K562 (cell line): ENCODE measurements around the gene TMEM200B. TPM values are rescaled to one million over a fixed set of nuclear protein-coding genes. Genes with fewer than 3 reads are reported as not detected.
A peak's percentile ranks its signal among the peaks of the same experiment; 100 is the strongest.

Experiments
- ADNP ChIP-seq: fragments of 200-800 bp; sonication (Bioruptor generic); IDR thresholded peaks from 2 replicates; pipeline ENCODE4 v1.6.1; 2016; ENCODE audit warnings: missing genetic modification characterization, missing compliant biosample characterization
- CTBP1 ChIP-seq: fragments of 450-650 bp; IDR thresholded peaks from 2 replicates; pipeline ENCODE4 v1.6.1; 2016; ENCODE audit warnings: borderline replicate concordance
- ESRRA ChIP-seq: fragments of 450-650 bp; IDR thresholded peaks from 2 replicates; pipeline ENCODE4 v1.6.1; 2014; ENCODE audit warnings: low read depth, mild to moderate bottlenecking, moderate library complexity, borderline replicate concordance
- FOXA3 ChIP-seq, 2 experiments: fragments of 450-650 bp in 1 of 2; sonication (generic) in 1 of 2; formaldehyde crosslinking; IDR thresholded peaks in 1 of 2; conservative IDR thresholded peaks in 1 of 2; 2 replicates each; pipeline versions ENCODE4 v1.4.0 to v1.8.0; 2020 to 2022; ENCODE audit warnings: mild to moderate bottlenecking in 2 of 2, missing genetic modification reagents in 1 of 2
- HDAC2 ChIP-seq: fragments of 450-650 bp; IDR thresholded peaks from 2 replicates; pipeline ENCODE4 v1.6.1; 2016; ENCODE audit warnings: mild to moderate bottlenecking
- HES1 ChIP-seq: fragments of 450-650 bp; IDR thresholded peaks from 2 replicates; pipeline ENCODE4 v1.6.1; 2016; ENCODE audit warnings: low read depth, mild to moderate bottlenecking, moderate library complexity
- KDM1A ChIP-seq, 2 experiments: fragments of 450-650 bp; IDR thresholded peaks; 2 replicates each; pipeline ENCODE4 v1.6.1; 2016; ENCODE audit warnings: mild to moderate bottlenecking in 2 of 2
- MAFF ChIP-seq: IDR thresholded peaks from 2 replicates; pipeline ENCODE4 v1.6.1; 2012; ENCODE audit warnings: low read length, improper control_type of control experiment
- MEIS2 ChIP-seq: fragments of 450-650 bp; IDR thresholded peaks from 2 replicates; pipeline ENCODE4 v1.6.1; 2014; ENCODE audit warnings: mild to moderate bottlenecking; ENCODE audit not compliant: partially characterized antibody
- MTA1 ChIP-seq: fragments of 450-650 bp; IDR thresholded peaks from 2 replicates; pipeline ENCODE4 v1.6.1; 2017; ENCODE audit warnings: borderline replicate concordance
- NR0B1 ChIP-seq: fragments of 450-650 bp; IDR thresholded peaks from one replicate; pipeline ENCODE4 v1.6.1; 2018; ENCODE audit warnings: mild to moderate bottlenecking, moderate library complexity; ENCODE audit not compliant: partially characterized antibody
- NR2C1 ChIP-seq, 2 experiments: fragments of 450-650 bp; IDR thresholded peaks; 2 replicates each; pipeline ENCODE4 v1.6.1; 2017; ENCODE audit warnings: mild to moderate bottlenecking in 2 of 2, antibody characterized with exemption in 1 of 2, inconsistent platforms in 1 of 2, missing compliant biosample characterization in 1 of 2, missing genetic modification characterization in 1 of 2
- PKNOX1 ChIP-seq: fragments of 450-650 bp; IDR thresholded peaks from 2 replicates; pipeline ENCODE4 v1.6.1; 2016
- RCOR1 ChIP-seq, 2 experiments: IDR thresholded peaks; 2 replicates each; pipeline ENCODE4 v1.6.1; 2012; ENCODE audit warnings: low read depth in 2 of 2, low read length in 2 of 2, borderline replicate concordance in 1 of 2, improper control_type of control experiment in 1 of 2
- SMARCE1 ChIP-seq: fragments of 450-650 bp; IDR thresholded peaks from 2 replicates; pipeline ENCODE4 v1.7.1; 2016; ENCODE audit warnings: mild to moderate bottlenecking
- SOX6 ChIP-seq: fragments of 450-650 bp; IDR thresholded peaks from 2 replicates; pipeline ENCODE4 v1.6.1; 2014; ENCODE audit warnings: mild to moderate bottlenecking
- TEAD1 ChIP-seq, 2 experiments: fragments of 450-650 bp in 1 of 2; sonication (generic) in 1 of 2; formaldehyde crosslinking; IDR thresholded peaks; 2 replicates each; pipeline versions ENCODE4 v1.4.0 to v1.8.0; 2020 to 2022; ENCODE audit warnings: mild to moderate bottlenecking in 2 of 2, missing genetic modification reagents in 1 of 2
- ZBTB12 ChIP-seq: fragments of 250-450 bp; sonication (Bioruptor Pico); IDR thresholded peaks from 2 replicates; pipeline ENCODE4 v1.4.0; 2020
- ZBTB34 ChIP-seq: fragments of 250-450 bp; sonication (Bioruptor Pico); IDR thresholded peaks from 2 replicates; pipeline ENCODE4 v1.8.0; 2021; ENCODE audit warnings: mild to moderate bottlenecking, moderate library complexity
- ZNF224 ChIP-seq: sonication (generic); formaldehyde crosslinking; IDR thresholded peaks from 2 replicates; pipeline ENCODE4 v1.8.0; 2022; ENCODE audit warnings: mild to moderate bottlenecking, missing genetic modification reagents
- ZNF239 ChIP-seq: fragments of 250-450 bp; sonication (Bioruptor Pico); IDR thresholded peaks from 2 replicates; pipeline ENCODE4 v1.4.0; 2020; ENCODE audit warnings: mild to moderate bottlenecking
- polyA plus RNA-seq, 8 experiments: library from polyadenylated mRNA; depleted of rRNA in 4 of 8; stranded (reverse) in 5 of 8; unstranded in 3 of 8; fragments of >200 nt; fragmentation: Nextera tagmentation in 2 of 8; fragmentation: Illumina TruSeq in 1 of 8; extraction: Ambion mirVana in 2 of 8; extraction: Trizol in 1 of 8; gene quantifications; 2 replicates each; pipeline versions ENCODE4 v1.2.1 to v1.2.3, GENCODE V29; 2011 to 2014; ENCODE audit warnings: inconsistent platforms in 1 of 8, missing spikeins in 1 of 8
- total RNA-seq, 7 experiments: library from RNA; depleted of rRNA in 6 of 7; stranded (reverse); fragments of >200 nt in 6 of 7; fragmentation: Illumina TruSeq in 2 of 7; extraction: Trizol in 2 of 7; gene quantifications; 2 replicates each; pipeline versions ENCODE4 v1.2.1 to v1.2.3, GENCODE V29; 2011 to 2021; ENCODE audit warnings: low replicate concordance in 1 of 7

TMEM200B gene
- total and polyA plus RNA-seq, 9 of the 15 experiments (the other 6 are each of a cell fraction or from before 2014, with no cell fraction given), result 0.04 to 0.35 (median 0.10) TPM; not detected in 1

GRCh38 chr1:29105822-29106221, 17.9 kb downstream of the TMEM200B start (continued):
- TF ChIP-seq FOXA3 (CRISPR knock-in tag; conservative IDR thresholded peaks at IDR 0.05 in 1 of 2, IDR thresholded peaks at IDR 0.05 in 1 of 2), result peak in 1 of 2 experiments; percentile 96; a peak in 2 of 4 replicates
- TF ChIP-seq MAFF, result 0 out of 2 replicates have a peak, but pooled peaks have one; percentile 4
- 0 out of 2 replicates have a peak, but pooled peaks have one; percentile 18 for TF ChIP-seq ADNP (tag)
- no peak for TF ChIP-seq ZBTB12 (CRISPR knock-in tag)
- TF ChIP-seq SMARCE1, result peak; percentile 55; the same call in 1 of the 2 replicates
- TF ChIP-seq NR2C1 (IDR thresholded peaks at IDR 0.05), result no peak
- peak; percentile 44; the same call in 1 of the 2 replicates for TF ChIP-seq NR2C1 (tag; IDR thresholded peaks at IDR 0.05)
- TF ChIP-seq PKNOX1, result peak; percentile 41; the same call in 1 of the 2 replicates
- TF ChIP-seq MTA1, result peak; percentile 61; the same call in 1 of the 2 replicates
- 0 out of 4 replicates have a peak, but pooled peaks of 1 of the 2 experiments have one; percentile 33 for TF ChIP-seq TEAD1 (CRISPR knock-in tag; IDR thresholded peaks at IDR 0.05)
- TF ChIP-seq CTBP1, result peak; percentile 43; the same call in 1 of the 2 replicates
- peak; percentile 65; the same call in 1 of the 2 replicates for TF ChIP-seq HDAC2
- 0 out of 2 replicates have a peak, but pooled peaks have one; percentile 12 for TF ChIP-seq SOX6
- peak; percentile 84 for TF ChIP-seq HES1
- TF ChIP-seq KDM1A (IDR thresholded peaks at IDR 0.05), result peak; percentile 93 to 94
- TF ChIP-seq ZNF239 (CRISPR knock-in tag), result peak; percentile 24; the same call in 1 of the 2 replicates
- peak; percentile 25; the same call in 1 of the 2 replicates for TF ChIP-seq ESRRA
- TF ChIP-seq NR0B1, result no peak
- TF ChIP-seq MEIS2, result peak; percentile 64
- TF ChIP-seq RCOR1 (IDR thresholded peaks at IDR 0.05; ENCODE audit: borderline replicate concordance in 1 of 2, low read depth in 2 of 2, low read length in 2 of 2), result peak in 1 of 2 experiments; percentile 97; a peak in 2 of 4 replicates
- no peak for TF ChIP-seq ZNF224 (CRISPR knock-in tag)
- TF ChIP-seq ZBTB34 (CRISPR knock-in tag), result no peak
